Stimulated activated CD8-positive, alpha-beta memory T cell treated with anti-CD3 and anti-CD28 coated beads, Interleukin-2, amount 100 ng/mL, for 1 hour (primary cell): Measurements from ENCODE around the gene CHRNA3.

Experiments used
- DNase-seq, 2 donors: peaks; one replicate each; pipeline ENCODE4 v3.0.0-alpha.2; 2020; ENCODE audit warnings: low read depth in 2 of 2

Gene CHRNA3

DNA sequence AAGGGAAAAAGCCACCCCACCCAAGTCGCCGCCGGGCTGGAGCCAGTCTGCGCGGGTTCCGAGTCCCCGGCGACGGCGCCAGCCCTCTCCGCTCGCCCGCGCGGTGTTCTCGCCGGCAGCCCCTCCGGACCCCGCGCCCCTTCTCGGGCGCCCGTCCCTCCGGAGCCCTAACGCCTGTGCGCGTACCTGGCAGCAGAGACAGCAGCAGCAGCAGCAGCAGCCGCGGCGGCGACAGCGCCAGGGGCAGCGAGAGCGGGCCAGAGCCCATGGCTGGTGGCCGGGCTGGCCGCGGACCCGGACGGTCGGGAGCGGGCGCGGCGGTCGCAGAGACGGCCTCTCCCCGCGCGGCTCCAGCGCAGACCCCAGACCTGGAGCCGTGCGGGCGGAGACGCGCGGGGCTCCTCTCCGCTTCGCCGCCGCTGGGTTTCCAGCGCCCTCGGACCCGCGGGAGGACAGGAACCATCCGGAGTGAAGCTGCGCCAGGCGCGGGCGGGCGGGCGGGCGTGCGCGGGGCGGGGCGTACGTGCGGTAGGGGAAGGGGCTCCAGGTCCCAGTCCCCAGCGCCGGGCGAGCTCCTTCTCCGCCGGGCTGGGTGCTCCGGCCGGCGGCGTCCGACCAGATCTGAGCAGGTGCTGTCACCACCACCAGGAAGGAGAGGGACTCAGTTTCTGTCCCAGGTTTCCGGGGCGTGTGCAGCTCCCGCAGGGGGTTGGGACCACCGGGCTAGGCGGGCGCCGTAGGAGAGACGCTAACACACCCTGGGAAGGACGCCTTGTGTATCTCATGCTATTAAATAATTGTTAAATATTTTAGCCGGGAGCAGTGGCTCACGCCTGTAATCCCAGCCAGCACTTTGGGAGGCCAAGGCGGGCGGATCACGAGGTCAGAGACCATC is at the start of gene CHRNA3:
Gene CHRNA3, minus strand, starts transcription at position 470 of the 895 bp plus-strand sequence. Its CDS starts 202 bp downstream, at position 268.
- no peak for DNase-seq

DNA sequence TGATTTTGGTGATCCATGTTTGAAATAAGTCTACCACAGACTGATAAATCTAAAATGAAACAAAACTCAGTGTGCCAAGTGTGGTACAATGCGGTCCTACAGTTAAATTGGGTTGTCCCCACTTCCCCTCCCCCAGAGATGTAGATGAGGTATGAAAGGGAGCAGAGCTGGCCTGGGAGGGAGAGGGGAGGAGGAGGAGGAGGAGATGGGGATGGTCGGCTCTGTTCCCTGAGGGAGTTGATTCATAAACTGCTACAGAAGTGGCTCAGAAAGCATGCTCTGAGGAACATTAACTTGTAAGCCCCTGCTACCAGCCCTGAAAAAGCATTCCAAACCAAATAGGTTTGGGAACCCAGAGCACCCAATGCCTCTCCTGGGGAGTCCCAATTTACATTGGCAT is 48.2 kb upstream of the CHRNA3 start:
- DNase-seq, result no peak

DNA sequence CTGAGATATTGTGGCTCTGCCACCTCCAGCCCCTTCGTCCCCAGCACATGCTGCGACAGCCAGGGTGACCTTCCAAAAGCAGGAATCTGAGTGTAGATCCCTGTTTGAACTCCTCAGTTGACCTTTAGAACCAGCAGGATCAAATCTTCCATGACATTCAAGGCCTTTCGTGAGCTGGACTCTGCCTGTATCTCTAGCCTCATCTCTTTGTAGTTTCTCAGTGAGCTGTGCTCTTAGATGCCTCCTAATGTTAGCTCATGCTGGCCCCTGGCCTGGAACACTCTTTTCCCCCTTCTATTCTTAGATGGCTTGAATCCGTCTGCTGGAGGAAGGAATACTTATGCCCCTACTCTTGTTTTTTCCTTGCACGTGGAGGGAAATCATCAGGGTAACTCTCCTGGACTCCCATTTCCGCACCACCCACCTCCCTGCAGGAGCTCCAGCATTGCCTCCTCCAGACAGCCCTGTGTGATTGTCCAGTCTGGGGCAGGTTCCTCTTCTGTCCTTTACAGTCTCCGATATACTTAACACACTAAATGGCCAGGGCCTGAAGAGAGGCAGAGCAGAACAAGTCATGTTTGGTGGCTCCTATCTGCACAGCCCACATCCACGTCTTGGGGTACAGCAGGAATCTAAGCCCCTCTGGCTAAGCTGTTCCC is 46.9 kb upstream of the CHRNA3 start:
- DNase-seq, result no peak

DNA sequence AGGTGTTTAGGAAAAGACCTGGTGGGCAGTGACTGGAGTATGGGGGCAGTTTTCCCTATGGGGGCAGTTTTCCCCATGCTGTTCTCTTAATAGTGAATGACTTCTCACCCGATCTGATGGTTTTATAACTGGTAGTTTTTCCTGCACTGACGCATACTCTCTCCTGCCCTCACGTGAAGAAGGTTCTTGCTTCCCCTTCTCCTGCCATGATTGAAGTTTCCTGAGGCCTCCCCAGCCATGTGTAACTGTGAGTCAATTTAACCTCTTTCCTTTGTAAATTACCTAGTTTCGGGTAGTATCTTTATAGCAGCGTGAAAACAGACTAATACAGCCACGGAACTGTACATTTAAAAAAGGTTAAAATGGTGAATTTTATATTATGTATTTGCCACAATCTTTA is 45.2 kb upstream of the CHRNA3 start:
- no peak for DNase-seq

DNA sequence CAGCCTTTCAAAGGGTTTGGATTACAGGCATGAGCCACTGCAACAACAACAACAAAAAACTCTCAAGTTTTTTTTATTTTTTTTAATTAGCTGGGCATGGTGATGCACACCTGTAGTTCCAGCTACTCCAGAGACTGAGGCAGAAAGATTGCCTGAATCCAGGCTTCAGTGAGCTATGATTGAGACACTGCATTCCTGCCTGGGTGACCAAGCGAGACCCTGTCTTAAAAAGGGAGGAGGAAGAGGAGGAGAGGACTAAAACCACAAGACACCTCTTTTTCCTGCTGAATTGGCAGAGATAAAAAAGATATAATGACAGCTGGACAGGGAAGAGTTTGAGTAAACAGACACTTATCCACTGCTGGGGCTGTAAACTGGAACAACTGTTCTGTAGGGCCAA is 42.9 kb upstream of the CHRNA3 start:
- no peak for DNase-seq

DNA sequence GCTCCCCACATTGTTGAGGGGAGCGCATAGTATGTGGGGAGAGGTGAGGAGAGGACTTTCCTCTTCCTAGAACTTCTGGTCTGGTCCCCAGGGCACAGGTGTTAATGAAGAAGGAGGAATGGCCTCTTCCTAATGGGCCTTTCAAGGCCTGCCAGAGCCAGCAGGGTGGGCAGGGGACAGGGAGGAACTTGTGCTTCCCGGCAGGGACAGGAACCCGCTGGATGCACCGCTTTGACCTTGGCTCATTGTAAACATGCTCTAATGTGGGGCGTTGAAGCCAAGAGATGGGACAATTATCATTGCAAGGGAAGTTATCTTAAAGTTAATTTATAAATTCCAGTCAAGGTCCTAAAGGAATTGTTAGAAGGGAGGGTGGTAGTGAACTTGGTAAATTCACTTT is 41.2 kb upstream of the CHRNA3 start:
- DNase-seq, result no peak

DNA sequence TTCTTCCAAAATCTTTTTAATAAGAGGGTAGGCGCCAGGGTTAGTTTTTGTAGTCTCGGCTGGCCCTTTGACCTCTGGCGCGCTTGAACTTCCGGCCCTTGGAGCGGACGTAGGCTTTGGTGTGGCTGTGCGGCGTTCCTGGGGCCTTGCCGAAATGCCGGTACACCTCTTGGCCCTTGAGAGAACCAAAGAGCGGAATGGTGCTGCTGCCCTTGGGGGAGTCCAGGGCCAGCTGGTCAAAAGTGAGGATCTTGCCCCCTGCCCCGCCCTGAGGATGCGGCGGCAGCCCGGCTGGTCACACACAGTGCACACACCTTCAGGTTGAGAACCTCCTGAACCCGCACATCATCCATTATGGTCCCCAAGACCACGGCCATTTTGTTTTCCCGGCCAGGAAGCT is 40.2 kb upstream of the CHRNA3 start:
- no peak for DNase-seq

DNA sequence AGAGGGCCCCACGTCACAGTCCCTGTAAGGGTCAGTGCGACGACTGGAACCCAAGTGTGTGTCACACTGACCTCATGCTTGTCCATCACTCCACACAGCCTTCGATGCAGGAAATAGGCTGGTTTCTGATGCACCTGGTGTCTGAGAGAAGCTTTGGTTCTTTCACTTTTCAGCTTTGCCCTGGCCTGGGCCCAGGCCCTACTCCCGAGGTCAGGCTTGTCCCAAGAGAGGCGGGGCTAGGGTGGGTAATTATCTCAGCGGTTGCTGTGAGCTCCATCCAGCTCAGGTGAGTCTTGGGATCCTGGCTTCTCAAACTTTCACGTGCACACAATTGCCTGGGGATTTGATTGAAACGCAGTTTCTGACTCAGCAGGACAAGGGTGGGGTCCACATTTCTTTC is 39.8 kb upstream of the CHRNA3 start:
- DNase-seq, result no peak

DNA sequence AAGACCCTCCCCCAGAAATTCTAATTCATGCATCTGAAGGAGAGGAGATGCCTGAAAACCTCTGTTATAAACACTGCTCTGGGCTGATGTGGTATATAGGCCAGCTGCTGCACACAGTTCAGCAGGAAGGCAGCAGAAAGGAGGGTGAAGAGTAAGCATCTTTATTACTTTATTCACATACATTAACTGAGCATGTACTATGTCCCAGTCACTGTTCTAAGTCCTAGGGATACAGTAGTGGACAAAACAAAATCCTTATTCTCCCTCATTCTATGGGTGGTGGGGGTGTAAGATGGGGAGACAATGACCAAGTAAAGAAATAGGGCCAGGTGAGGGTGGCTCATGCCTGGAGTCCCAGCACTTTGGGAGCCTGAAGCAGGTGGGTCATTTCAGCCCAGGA is 38.0 kb upstream of the CHRNA3 start:
- no peak for DNase-seq

DNA sequence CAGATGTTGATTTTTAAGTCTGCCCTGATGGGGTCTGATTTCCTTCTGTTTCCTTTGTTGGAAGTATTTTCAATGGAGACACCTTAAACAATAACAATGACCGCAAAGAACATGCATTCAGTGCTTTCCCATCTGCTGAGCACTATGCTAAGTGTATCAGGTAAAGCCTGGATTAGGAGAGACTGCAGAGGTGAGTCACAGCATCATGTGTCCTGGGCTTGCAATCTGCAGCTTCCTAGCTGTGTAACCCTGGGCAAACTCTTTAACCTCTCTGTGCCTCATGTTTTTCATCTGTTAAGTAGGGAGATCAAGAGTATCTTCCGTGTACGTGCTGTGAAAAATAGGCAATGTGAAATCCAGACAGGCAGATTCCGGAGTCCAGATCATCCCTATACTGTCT is 33.5 kb upstream of the CHRNA3 start:
- no peak for DNase-seq

DNA sequence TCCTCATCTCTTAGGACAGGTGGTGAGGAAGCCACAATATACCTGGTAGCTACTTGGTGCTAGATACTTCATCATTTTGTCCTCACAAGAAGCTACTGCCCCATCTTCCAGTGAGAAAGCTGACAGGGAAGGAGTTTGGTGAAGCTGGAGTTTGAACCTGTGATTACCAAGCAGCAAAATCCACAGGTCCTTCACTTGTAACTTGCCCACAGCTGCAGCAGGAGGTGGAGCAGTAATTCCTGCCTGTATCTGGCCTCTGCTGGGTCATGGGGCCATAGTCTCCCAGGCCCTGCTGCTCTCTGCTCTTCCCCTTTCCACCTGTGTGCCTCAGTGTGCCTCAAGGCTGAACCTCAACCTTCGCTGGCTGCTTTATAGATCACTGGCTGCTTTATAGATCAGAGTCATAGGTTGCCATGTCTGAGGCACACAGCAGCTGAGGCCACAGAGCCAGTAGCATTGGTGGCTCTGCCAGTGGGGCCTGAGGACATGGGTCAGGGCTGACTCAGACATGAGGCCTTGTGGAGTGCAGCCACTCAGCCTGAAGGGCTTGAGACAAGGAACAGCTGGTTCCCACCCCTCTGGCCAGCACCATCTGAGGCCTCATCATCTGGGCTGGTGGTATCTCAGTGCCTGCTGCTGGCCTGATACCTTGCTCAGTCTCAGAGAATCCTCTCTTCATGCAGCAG is 31.3 kb upstream of the CHRNA3 start:
- DNase-seq, result no peak

DNA sequence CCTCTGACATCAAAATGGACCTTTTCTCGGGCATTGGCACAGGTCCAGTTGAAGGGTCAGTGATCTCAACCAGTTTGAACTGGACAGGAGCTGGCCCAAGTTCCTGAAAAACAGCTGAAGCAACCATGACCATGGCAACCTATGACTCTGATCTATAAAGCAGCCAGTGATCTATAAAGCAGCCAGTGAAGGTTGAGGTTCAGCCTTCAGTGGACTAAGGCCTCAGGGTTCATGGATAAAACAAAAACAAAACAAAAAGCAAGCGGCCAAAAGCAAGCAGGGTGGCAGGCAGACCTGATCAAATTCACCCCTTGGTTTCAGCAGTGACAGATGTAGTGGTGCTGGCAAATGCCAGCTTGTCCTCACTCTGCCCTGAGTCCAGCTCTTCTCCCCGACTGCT is 30.2 kb upstream of the CHRNA3 start:
- DNase-seq, result no peak

DNA sequence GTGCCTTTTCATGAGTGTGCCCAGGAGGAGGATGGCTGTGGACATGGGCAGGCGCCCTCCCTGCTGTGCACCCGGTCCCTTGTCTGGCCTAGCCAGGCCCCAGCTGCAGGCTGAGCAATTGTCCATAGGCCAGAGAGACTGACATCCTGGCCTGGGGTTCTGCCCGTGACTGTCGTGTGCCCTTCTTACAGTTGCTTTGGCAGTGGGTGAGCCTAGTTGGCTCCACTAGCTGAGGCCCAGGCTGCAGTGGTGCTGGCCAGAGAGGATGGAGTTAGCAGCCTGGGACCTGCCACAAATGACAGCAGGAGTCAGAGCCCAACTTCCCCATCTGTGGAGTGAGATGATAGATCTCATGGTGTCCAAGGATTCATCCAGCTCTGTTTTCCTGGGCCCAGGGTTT is 29.2 kb upstream of the CHRNA3 start:
- no peak for DNase-seq

DNA sequence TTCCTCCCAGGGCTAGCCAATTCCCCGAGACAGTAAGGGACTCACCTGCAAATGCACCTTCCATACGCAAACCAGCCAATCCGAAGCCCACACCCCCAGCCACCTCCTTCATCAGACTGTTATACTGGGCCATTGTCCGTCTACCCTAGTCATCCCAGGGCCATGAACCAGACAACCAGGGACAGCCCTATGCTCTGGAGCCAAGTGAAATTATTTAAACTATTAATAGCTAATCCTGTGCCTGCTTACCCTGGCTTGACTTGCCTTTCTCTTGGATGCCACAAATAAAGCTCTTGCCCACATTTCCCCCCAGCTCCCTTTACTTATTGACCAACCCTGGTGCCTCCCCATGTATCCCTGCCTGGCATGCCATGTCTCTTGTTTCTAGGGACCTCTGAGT is 24.2 kb upstream of the CHRNA3 start:
- no peak for DNase-seq

DNA sequence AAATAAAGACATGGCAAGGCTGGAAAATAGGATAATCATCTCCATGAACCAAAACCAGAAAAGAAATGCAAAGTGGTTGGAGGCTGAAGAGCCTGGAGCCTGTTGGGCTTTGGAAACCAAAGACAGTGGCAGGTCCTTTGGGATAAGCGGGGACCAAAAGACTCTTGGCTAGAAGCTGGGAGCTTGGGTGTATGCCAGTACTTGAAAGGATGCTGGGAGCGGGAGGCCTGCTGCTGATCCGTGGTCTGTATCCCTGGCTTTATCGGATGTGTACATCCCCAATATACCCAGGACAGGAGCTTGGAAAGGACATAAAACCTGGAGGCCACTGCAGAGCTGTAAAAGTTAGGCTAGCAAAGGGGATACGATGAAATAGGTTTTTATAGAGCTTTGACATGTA is 21.5 kb upstream of the CHRNA3 start:
- DNase-seq, result no peak

DNA sequence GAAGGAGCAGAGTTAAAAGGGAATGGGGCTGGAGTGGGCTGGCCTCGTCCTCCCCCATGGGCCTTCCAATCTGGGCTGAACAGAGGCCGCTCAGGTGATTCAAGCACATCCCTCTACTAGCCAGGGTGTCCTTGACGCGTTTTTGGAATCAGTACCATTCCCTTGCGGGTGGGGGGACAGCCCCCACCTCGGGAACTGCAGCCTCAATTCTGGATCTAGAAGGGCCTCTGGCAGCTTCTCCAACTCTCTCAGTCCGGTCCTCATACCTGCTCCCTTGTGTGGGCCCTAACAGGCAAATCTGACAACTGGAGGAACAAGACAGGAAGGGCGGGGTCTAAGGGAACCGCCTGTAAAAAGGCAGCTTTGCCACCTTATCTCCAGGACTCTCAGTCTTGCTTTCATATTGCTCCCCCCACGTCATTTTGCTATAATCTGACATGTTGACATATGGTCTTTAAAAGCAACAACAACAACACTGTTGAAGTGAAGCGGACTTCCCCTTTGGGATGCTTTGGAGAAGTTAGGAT is 21.0 kb upstream of the CHRNA3 start:
- no peak for DNase-seq

DNA sequence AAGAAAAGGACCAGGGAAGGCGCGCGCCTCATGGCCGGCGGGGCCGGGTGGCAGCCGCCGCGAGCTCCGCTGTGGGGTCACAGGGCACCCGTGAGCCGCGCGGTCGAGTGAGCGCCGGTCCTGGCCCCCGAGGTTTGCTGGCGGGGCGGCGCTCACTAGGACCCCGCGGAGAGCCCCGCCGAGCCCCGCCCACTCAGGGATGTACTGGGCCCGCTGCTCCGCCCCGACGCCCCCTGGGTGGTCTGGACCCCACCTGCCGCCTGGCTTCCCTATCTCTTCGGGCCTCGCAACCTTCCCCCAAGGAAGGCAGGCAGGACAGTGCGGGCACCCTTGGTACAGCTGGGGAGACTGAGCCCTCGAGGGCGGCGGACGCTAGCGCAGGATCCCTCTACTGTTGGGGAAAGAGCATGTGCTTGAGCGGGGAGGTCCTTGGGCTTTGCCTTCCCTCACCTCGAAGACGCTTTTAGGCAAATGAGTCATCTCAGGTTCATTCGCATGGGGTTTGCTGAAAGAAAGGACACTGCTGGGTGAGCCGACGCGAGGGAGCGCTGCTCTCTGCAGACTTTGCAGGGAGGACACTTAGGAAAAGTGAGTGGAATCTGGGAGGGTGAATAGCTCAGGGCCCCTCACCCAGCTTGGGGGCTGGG is 20.4 kb upstream of the CHRNA3 start, which contains the start of gene CHRNB4:
Gene CHRNB4, minus strand, starts transcription at position 109 of the 647 bp plus-strand sequence. Its CDS starts 77 bp downstream, at position 32.
- DNase-seq, result no peak

DNA sequence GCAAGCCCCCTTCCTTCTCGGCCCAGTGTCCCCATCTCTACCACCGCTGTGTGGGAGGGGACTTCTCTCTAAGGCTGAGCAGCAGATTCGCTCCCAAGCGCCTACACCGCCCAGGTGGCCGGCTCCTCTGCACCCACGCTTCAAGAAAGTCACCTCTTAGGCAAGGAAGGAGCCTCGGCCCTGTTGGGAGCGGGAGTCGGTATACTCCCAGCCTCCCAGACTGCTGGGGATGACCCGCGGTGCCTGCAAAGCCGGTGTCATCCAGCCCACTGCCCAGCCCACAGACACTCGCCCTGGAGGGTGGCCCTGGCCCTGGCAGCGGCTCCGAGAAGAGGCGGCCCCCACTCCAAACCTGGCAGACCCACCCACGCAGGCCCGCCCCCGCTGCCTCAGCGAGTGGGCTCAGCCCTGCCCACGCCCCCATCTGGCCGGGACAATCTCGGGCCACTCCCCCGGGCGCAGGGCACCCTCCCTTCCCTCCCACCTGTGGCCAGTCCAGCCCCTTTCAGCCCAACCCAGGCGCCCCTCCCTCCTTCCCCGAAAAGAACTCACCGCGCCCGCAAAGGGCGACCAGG is 19.8 kb upstream of the CHRNA3 start:
- no peak for DNase-seq

DNA sequence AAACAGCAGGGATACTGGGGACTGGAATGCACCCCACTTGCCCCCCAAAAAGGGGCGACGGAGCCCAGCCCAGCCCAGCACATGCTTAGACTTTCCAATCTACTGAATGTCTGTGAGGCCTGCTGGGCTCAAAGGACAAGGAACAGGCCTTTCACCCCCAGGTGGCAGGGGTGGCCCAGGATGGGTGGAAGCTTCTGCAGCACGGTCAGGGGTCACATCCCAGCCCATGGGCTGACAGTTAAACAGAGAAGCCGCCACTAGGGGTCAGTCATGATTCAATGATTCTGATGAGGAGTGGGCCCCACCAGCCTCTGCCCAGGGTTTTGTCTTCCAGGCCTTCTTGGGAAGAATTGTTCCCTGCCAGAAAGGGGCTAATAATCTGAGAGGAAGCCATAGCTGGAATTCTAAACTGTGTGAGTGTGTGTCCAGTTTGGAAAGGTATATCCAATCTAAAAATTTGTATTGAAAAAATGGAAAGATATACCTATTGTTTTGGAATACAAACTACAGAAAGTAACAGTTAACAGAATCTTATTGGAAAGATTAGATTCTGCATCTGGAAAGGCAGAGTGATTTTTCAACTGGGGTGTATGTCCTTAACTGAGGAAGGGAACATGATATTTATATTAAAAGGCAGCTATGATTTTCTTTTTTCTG is 18.0 kb upstream of the CHRNA3 start:
- no peak for DNase-seq

DNA sequence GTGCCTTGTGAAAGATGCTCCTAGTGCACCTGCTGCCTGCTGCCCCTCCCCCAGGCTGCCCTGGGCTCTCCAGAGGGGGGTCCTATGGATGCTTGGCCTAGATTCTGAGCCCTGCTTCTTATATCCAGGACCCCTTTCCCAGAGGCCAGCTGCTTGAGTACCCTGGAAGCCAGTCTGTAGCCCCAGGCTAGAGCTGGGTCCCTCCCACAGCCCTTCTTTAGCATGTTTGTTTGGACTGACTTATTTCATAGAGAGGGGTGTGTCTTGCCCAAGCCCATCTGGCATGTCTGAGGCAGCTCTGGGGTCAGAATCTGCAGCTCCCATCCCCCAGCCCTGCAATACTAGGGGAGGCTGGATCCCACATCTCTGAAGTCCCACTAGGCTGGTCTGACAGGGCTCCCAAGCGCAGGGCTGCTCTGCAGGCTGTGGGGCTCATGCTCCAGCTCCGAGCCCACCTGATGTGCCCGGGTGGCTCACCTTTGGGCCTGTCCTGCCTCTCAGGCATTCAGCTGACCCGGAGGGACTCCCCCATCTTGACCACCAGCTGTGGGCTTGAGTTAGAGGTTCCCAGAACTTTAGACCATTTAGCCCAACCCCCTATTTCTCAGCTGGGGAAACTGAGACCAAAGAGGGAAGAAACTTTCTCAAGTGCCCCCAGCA is 17.1 kb upstream of the CHRNA3 start:
- no peak for DNase-seq
